Mucosa of stomach (tissue), 1 donor: Measurements from ENCODE around the gene ZNF804A.

Source experiments
- H3K27me3 ChIP-seq: one replicate; pipeline ENCODE4 v1.7.0; 2013; ENCODE audit warnings: mild to moderate bottlenecking, low read length; ENCODE audit not compliant: control insufficient read depth, insufficient read depth
- H3K36me3 ChIP-seq: one replicate; pipeline ENCODE4 v1.7.0; 2013; ENCODE audit warnings: low read length; ENCODE audit not compliant: control insufficient read depth, insufficient read depth
- H3K4me1 ChIP-seq: one replicate; pipeline ENCODE4 v1.7.0; 2013; ENCODE audit warnings: mild to moderate bottlenecking, low read length; ENCODE audit not compliant: control insufficient read depth, insufficient read depth
- H3K4me3 ChIP-seq: one replicate; pipeline ENCODE4 v1.7.0; 2013; ENCODE audit warnings: low read length
- H3K9ac ChIP-seq: one replicate; pipeline ENCODE4 v1.7.0; 2013; ENCODE audit warnings: mild to moderate bottlenecking, low read length, moderate library complexity
- H3K9me3 ChIP-seq: one replicate; pipeline ENCODE4 v1.7.0; 2013; ENCODE audit warnings: mild to moderate bottlenecking, low read length, moderate library complexity; ENCODE audit not compliant: control insufficient read depth
- donor health status: Pancreatic carcinoma.

ZNF804A gene

DNA sequence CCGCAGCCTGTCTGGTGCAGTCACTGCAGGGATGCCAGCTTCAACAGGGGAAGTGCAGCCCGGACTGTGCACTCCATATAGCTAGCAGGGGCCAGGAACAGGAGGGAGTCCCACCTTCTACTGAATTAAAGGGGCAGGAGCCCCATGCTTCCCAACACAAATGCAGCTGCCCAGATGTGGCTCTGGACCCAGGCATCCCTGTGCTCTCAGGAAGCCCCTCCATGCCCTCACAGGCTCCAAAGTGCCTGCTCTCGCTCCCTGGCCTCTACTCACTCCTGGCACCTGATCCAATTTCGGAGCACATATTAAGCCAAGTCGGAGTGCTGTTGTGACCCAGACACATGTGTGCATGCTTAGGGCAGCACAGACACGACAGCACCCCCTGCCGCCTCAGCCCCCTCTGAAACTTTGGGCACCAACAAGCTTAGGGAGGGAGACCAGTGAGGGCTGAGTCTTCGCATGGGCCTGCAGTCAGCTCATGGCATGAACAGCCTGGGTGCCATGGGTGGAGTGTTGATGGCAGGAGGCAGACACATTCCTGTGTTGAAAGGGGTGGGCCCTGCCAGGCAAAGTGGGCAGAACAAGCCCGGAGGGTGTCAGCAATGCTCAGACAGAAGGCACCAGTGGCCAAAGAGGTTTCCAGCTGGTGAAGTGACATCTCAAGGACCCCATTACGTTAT lies 83.5 kb downstream of the ZNF804A start:
- Histone ChIP-seq H3K36me3 (no peaks in the 10 kb centered on the region), H3K27me3 (no peaks in the 10 kb centered on the region), H3K9me3 (no peaks in the 10 kb centered on the region), H3K4me1 (no peaks in the 10 kb centered on the region), H3K4me3 (no peak overlapping the region), H3K9ac (no peak overlapping the region)

DNA sequence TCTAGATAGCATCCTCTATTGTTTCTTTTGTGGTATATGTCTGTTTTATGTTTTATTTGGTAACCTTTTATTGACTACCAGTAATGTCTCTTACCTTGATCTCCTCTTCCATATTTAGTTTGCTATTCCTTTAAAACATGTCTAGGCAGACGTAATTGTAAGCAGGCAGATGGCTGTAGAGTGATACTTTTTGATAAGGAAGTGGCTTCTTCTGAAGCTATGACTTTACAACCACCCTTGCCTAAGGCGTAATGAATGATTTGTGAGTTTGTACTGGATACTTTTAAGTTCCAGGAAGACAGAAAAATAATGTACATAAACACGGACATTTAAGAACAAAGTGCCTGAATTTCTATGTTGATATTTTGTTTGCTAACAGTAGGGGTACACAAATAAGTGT lies 85.6 kb downstream of the ZNF804A start:
- no peaks in the 10 kb centered on the region for H3K36me3 ChIP-seq
- no peaks in the 10 kb centered on the region for H3K27me3 ChIP-seq
- no peak overlapping the region for H3K9ac ChIP-seq
- no peak overlapping the region for H3K4me3 ChIP-seq
- H3K9me3 ChIP-seq: no peaks in the 10 kb centered on the region
- H3K4me1 ChIP-seq: no peaks in the 10 kb centered on the region

GRCh38 chr2:184685999-184686841 lies 87.9 kb downstream of the ZNF804A start:
- Histone ChIP-seq H3K27me3 (no peaks in the 10 kb centered on the region), H3K36me3 (no peaks in the 10 kb centered on the region), H3K4me3 (no peak overlapping the region), H3K9ac (no peak overlapping the region), H3K9me3 (no peaks in the 10 kb centered on the region), H3K4me1 (no peaks in the 10 kb centered on the region)

DNA sequence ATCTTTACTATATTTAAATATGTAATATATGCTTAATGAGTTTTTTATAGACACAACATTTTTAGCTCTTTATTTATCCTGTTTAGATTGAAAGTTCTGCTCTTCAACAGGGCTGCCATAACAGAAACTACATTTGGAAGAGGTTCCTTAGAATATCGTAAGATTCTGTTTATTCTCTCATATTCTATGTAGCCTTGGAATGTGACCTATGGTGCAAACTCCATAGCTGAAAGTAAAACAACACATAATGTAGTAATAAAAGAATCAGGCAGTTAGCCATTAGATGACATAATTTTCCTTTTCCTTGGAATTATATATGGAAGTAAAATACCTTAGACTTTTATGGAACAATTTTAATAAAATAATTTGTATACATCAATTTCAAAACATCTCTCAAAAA lies 91.3 kb downstream of the ZNF804A start:
- Histone ChIP-seq H3K4me1 (no peaks in the 10 kb centered on the region), H3K4me3 (no peak overlapping the region), H3K9me3 (no peaks in the 10 kb centered on the region), H3K36me3 (no peaks in the 10 kb centered on the region), H3K9ac (no peak overlapping the region), H3K27me3 (no peaks in the 10 kb centered on the region)

- Histone ChIP-seq H3K9me3 (no peaks in the 10 kb centered on the region), H3K9ac (no peak overlapping the region), H3K36me3 (no peaks in the 10 kb centered on the region), H3K27me3 (no peaks in the 10 kb centered on the region), H3K4me1 (no peaks in the 10 kb centered on the region), H3K4me3 (no peak overlapping the region)
Observed at GRCh38 chr2:184692141-184692734, 93.9 kb downstream of the ZNF804A start.

- Histone ChIP-seq H3K9me3 (no peaks in the 10 kb centered on the region), H3K4me3 (no peak overlapping the region), H3K27me3 (no peaks in the 10 kb centered on the region), H3K9ac (no peak overlapping the region), H3K4me1 (no peaks in the 10 kb centered on the region), H3K36me3 (no peaks in the 10 kb centered on the region)
Observed at GRCh38 chr2:184696644-184697043, 98.3 kb downstream of the ZNF804A start.

DNA sequence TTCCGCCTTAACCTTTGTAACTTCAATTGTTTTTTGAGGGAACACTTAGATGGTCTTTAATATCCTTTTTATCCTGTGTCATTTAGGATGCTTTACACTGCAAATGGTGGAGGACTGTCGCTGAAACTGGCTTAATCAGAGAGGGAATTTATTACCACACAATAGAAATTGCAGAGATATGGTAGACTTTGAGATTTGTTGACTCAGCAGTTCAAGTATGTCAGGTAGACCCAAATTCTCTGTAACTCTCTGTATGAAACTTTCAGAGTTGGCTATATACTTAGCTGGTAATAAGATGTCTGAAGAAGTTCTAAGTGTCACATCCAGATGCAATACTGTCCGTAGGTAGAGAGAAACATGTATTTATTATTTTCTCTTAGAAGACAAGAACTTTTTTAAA lies 100.1 kb downstream of the ZNF804A start:
- Histone ChIP-seq H3K27me3 (no peaks in the 10 kb centered on the region), H3K4me1 (no peaks in the 10 kb centered on the region), H3K9me3 (no peaks in the 10 kb centered on the region)

GRCh38 chr2:184721881-184722280 lies 123.6 kb downstream of the ZNF804A start:
- no peaks in the 10 kb centered on the region for H3K27me3 ChIP-seq
- H3K9ac ChIP-seq: no peak overlapping the region
- H3K36me3 ChIP-seq: no peaks in the 10 kb centered on the region
- no peak overlapping the region for H3K4me3 ChIP-seq
- no peaks in the 10 kb centered on the region for H3K9me3 ChIP-seq
- H3K4me1 ChIP-seq: no peaks in the 10 kb centered on the region

More for the DNA sequence above, 100.1 kb downstream of the ZNF804A start:
- Histone ChIP-seq H3K4me3 (no peak overlapping the region), H3K36me3 (no peaks in the 10 kb centered on the region), H3K9ac (no peak overlapping the region)

GRCh38 chr2:184727813-184728212 lies 129.5 kb downstream of the ZNF804A start:
- Histone ChIP-seq H3K4me1 (no peaks in the 10 kb centered on the region), H3K9me3 (no peaks in the 10 kb centered on the region), H3K36me3 (no peaks in the 10 kb centered on the region), H3K27me3 (no peaks in the 10 kb centered on the region), H3K4me3 (no peak overlapping the region), H3K9ac (no peak overlapping the region)

- Histone ChIP-seq H3K27me3 (no peaks in the 10 kb centered on the region), H3K36me3 (no peaks in the 10 kb centered on the region), H3K9ac (no peak overlapping the region), H3K9me3 (no peaks in the 10 kb centered on the region), H3K4me3 (no peak overlapping the region), H3K4me1 (no peaks in the 10 kb centered on the region)
Observed at GRCh38 chr2:184728411-184728810, 130.1 kb downstream of the ZNF804A start.

DNA sequence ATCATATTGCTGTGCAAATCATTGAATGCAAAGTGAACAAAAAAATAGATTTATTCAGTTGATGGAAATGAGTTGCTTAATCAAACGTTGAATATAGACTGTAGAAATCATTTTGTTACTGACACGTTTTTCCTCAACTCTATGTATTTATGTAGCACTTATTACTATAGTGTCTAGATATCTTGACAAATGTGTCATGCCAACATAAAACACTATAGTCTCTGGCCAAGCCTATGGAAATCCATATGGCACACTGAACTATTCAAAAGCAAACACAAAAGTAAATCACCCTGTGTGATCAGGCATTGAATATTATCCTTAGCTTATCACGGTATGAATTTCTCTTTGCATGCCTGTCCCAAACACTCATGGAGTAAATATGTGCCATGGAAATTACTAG lies 131.3 kb downstream of the ZNF804A start:
- Histone ChIP-seq H3K27me3 (no peaks in the 10 kb centered on the region), H3K9me3 (no peaks in the 10 kb centered on the region), H3K36me3 (no peaks in the 10 kb centered on the region), H3K4me1 (no peaks in the 10 kb centered on the region), H3K4me3 (no peak overlapping the region), H3K9ac (no peak overlapping the region)

GRCh38 chr2:184730288-184730687 lies 132.0 kb downstream of the ZNF804A start:
- Histone ChIP-seq H3K9me3 (no peaks in the 10 kb centered on the region), H3K27me3 (no peaks in the 10 kb centered on the region), H3K9ac (no peak overlapping the region), H3K36me3 (no peaks in the 10 kb centered on the region), H3K4me3 (no peak overlapping the region), H3K4me1 (no peaks in the 10 kb centered on the region)
